ENCODE measurements around the gene FAM217A. TPM values are rescaled to one million over a fixed set of nuclear protein-coding genes. Genes with fewer than 3 reads are reported as not detected.
A peak's percentile ranks its signal among the peaks of the same experiment; 100 is the strongest.

Gene FAM217A
- total and polyA plus RNA-seq, 2 of the 13 experiments (the other 11 are each of a cell fraction or from before 2014, with no cell fraction given): not detected

DNA sequence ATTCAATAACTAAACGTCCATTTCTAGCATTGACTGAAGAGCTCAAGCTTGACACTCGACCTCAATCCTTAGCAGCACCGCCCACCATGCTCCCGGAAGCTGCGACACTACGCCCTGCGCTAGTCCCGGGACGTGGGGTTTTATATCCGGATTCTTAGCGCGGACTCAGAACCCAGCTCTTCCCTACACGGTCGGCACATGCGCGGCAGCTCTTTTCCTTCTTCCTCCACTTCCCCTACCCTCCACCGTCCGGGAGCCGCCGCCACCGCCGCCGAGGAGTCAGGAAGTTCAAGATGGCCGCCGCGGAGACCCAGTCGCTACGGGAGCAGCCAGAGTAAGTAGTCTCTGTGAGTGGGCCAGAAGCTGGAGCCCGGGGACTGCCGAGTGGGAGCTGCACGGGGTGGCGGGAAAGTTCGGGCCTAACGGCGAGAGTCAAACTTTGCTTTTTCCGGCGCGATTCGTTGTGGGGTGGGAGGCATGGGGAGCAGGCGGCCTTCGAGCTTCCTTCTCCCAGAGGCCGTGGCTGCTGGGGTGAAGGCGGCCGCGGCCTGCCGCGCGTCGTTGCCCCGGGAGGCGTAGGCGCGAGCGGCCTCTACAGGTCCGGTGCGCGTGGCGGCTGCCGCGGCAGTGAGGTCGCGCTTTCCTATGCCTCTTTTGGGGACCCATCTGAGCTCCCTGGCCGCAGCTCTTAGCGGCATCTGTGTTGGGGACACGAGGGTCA, 57.6 kb downstream of the FAM217A start (continued):
- TF ChIP-seq PAX8 (CRISPR knock-in tag; IDR thresholded peaks at IDR 0.05; ENCODE audit: borderline replicate concordance): 0 out of 2 replicates have a peak, but pooled peaks have one; percentile 55
- TF ChIP-seq, protein P1, sequence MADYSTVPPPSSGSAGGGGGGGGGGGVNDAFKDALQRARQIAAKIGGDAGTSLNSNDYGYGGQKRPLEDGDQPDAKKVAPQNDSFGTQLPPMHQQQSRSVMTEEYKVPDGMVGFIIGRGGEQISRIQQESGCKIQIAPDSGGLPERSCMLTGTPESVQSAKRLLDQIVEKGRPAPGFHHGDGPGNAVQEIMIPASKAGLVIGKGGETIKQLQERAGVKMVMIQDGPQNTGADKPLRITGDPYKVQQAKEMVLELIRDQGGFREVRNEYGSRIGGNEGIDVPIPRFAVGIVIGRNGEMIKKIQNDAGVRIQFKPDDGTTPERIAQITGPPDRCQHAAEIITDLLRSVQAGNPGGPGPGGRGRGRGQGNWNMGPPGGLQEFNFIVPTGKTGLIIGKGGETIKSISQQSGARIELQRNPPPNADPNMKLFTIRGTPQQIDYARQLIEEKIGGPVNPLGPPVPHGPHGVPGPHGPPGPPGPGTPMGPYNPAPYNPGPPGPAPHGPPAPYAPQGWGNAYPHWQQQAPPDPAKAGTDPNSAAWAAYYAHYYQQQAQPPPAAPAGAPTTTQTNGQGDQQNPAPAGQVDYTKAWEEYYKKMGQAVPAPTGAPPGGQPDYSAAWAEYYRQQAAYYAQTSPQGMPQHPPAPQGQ (CRISPR knock-in tag; IDR thresholded peaks at IDR 0.05; ENCODE audit: borderline replicate concordance): no peak
- TF ChIP-seq, protein P2, sequence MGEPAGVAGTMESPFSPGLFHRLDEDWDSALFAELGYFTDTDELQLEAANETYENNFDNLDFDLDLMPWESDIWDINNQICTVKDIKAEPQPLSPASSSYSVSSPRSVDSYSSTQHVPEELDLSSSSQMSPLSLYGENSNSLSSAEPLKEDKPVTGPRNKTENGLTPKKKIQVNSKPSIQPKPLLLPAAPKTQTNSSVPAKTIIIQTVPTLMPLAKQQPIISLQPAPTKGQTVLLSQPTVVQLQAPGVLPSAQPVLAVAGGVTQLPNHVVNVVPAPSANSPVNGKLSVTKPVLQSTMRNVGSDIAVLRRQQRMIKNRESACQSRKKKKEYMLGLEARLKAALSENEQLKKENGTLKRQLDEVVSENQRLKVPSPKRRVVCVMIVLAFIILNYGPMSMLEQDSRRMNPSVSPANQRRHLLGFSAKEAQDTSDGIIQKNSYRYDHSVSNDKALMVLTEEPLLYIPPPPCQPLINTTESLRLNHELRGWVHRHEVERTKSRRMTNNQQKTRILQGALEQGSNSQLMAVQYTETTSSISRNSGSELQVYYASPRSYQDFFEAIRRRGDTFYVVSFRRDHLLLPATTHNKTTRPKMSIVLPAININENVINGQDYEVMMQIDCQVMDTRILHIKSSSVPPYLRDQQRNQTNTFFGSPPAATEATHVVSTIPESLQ (CRISPR knock-in tag; conservative IDR thresholded peaks at IDR 0.05): no peak
- TF ChIP-seq NR2F2 (IDR thresholded peaks at IDR 0.05; ENCODE audit: borderline replicate concordance, low read depth): peak; percentile 61; the same call in 1 of the 2 replicates
- TF ChIP-seq PAWR (CRISPR knock-in tag; IDR thresholded peaks at IDR 0.05; ENCODE audit: borderline replicate concordance): no peak
- peak; percentile 40; the same call in 1 of the 2 replicates for TF ChIP-seq SOX5 (CRISPR knock-in tag; IDR thresholded peaks at IDR 0.05; ENCODE audit: borderline replicate concordance)
- TF ChIP-seq KDM5A (IDR thresholded peaks at IDR 0.05; ENCODE audit: borderline replicate concordance, low read length): peak; percentile 67
- TF ChIP-seq MLLT10 (CRISPR knock-in tag; IDR thresholded peaks at IDR 0.05): no peak
- peak; percentile 61 for TF ChIP-seq NAIF1 (CRISPR knock-in tag; IDR thresholded peaks at IDR 0.05; ENCODE audit: borderline replicate concordance)
- TF ChIP-seq GATAD2A (CRISPR knock-in tag; IDR thresholded peaks at IDR 0.05): peak; percentile 67
- peak; percentile 79; the same call in 1 of the 2 replicates for TF ChIP-seq ZNF17 (CRISPR knock-in tag; IDR thresholded peaks at IDR 0.05)
- no peak for TF ChIP-seq TRIM24 (CRISPR knock-in tag; IDR thresholded peaks at IDR 0.05)
- TF ChIP-seq PPARG (CRISPR knock-in tag; conservative IDR thresholded peaks at IDR 0.05): peak; percentile 83
- TF ChIP-seq, protein P3, sequence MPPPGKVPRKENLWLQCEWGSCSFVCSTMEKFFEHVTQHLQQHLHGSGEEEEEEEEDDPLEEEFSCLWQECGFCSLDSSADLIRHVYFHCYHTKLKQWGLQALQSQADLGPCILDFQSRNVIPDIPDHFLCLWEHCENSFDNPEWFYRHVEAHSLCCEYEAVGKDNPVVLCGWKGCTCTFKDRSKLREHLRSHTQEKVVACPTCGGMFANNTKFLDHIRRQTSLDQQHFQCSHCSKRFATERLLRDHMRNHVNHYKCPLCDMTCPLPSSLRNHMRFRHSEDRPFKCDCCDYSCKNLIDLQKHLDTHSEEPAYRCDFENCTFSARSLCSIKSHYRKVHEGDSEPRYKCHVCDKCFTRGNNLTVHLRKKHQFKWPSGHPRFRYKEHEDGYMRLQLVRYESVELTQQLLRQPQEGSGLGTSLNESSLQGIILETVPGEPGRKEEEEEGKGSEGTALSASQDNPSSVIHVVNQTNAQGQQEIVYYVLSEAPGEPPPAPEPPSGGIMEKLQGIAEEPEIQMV (CRISPR knock-in tag; IDR thresholded peaks at IDR 0.05; ENCODE audit: low read depth): peak; percentile 92
- TF ChIP-seq YEATS2 (CRISPR knock-in tag; IDR thresholded peaks at IDR 0.05; ENCODE audit: borderline replicate concordance): peak; percentile 94; the same call in 1 of the 2 replicates
- peak; percentile 85; the same call in 1 of the 2 replicates for TF ChIP-seq RXRB (CRISPR knock-in tag; IDR thresholded peaks at IDR 0.05; ENCODE audit: borderline replicate concordance)
- TF ChIP-seq, protein P4, sequence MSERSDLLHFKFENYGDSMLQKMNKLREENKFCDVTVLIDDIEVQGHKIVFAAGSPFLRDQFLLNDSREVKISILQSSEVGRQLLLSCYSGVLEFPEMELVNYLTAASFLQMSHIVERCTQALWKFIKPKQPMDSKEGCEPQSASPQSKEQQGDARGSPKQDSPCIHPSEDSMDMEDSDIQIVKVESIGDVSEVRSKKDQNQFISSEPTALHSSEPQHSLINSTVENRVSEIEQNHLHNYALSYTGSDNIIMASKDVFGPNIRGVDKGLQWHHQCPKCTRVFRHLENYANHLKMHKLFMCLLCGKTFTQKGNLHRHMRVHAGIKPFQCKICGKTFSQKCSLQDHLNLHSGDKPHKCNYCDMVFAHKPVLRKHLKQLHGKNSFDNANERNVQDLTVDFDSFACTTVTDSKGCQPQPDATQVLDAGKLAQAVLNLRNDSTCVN (CRISPR knock-in tag; IDR thresholded peaks at IDR 0.05; ENCODE audit: borderline replicate concordance): no peak; the same call in 1 of the 2 replicates
- TF ChIP-seq ZNF747 (CRISPR knock-in tag; IDR thresholded peaks at IDR 0.05; ENCODE audit: borderline replicate concordance): peak; percentile 85
- TF ChIP-seq RARA (CRISPR knock-in tag; IDR thresholded peaks at IDR 0.05): peak; percentile 21; the same call in 1 of the 2 replicates

Data from HepG2 (cell line).